MM.1S (cell line): ENCODE results near the gene TMEM45B.

Experiments
- DNase-seq: peaks from one replicate; pipeline ENCODE4 v3.0.0-alpha.2; 2015
- H2AFZ ChIP-seq: fragments of 300-600 bp; sonication (generic); 2 replicates; pipeline ENCODE4 v1.6.0; 2016; ENCODE audit warnings: antibody characterized with exemption, low read length
- H3F3A ChIP-seq: fragments of 300-600 bp; sonication (generic); 2 replicates; pipeline ENCODE4 v1.6.1; 2016; ENCODE audit warnings: mild to moderate bottlenecking, antibody characterized with exemption, low read length, moderate library complexity, mixed read lengths; ENCODE audit not compliant: insufficient read depth
- H3K27ac ChIP-seq: fragments of 300-600 bp; sonication (generic); 2 replicates; pipeline ENCODE4 v1.5.1; 2016; ENCODE audit warnings: mild to moderate bottlenecking, low read length
- H3K27me3 ChIP-seq: fragments of 300-600 bp; sonication (generic); replicated peaks from 2 replicates; pipeline ENCODE4 v1.6.0; 2016; ENCODE audit warnings: low read length; ENCODE audit not compliant: insufficient read depth
- H3K36me3 ChIP-seq: fragments of 300-600 bp; sonication (generic); replicated peaks from 2 replicates; pipeline ENCODE4 v1.6.1; 2016; ENCODE audit warnings: mild to moderate bottlenecking, low read length, mixed read lengths; ENCODE audit not compliant: insufficient read depth
- H3K4me1 ChIP-seq: fragments of 300-600 bp; sonication (generic); 2 replicates; pipeline ENCODE4 v1.6.1; 2016; ENCODE audit warnings: low read length, mixed read lengths
- H3K4me2 ChIP-seq: fragments of 300-600 bp; sonication (generic); 2 replicates; pipeline ENCODE4 v1.6.0; 2016; ENCODE audit warnings: low read depth, low read length
- H3K4me3 ChIP-seq: fragments of 300-600 bp; sonication (generic); 2 replicates; pipeline ENCODE4 v1.5.1; 2016; ENCODE audit warnings: low read length, mixed read lengths
- H3K79me2 ChIP-seq: fragments of 300-600 bp; sonication (generic); 2 replicates; pipeline ENCODE4 v1.6.1; 2016; ENCODE audit warnings: mixed run types, low read length, mixed read lengths
- H3K9ac ChIP-seq: fragments of 300-600 bp; sonication (generic); 2 replicates; pipeline ENCODE4 v1.6.1; 2016; ENCODE audit warnings: low read length, mixed read lengths
- H3K9me2 ChIP-seq: fragments of 300-600 bp; sonication (generic); replicated peaks from 2 replicates; pipeline ENCODE4 v1.6.1; 2016; ENCODE audit warnings: mild to moderate bottlenecking, low read length, mixed read lengths; ENCODE audit not compliant: insufficient read depth
- H3K9me3 ChIP-seq: fragments of 300-600 bp; sonication (generic); replicated peaks from 2 replicates; pipeline ENCODE4 v1.6.1; 2016; ENCODE audit warnings: mild to moderate bottlenecking, low read length, mixed read lengths; ENCODE audit not compliant: insufficient read depth
- H4K20me1 ChIP-seq: fragments of 300-600 bp; sonication (generic); 2 replicates; pipeline ENCODE4 v1.6.1; 2016; ENCODE audit warnings: mild to moderate bottlenecking, low read length, moderate library complexity, mixed read lengths; ENCODE audit not compliant: insufficient read depth
- CTCF ChIP-seq: fragments of 300-600 bp; sonication (generic); IDR thresholded peaks from 2 replicates; pipeline ENCODE4 v1.5.1; 2016; ENCODE audit warnings: antibody characterized with exemption, low read length, mixed read lengths
- EZH2 ChIP-seq: fragments of 300-600 bp; sonication (generic); optimal IDR thresholded peaks from 2 replicates; pipeline ENCODE3; 2017; ENCODE audit warnings: low read depth, mild to moderate bottlenecking, antibody characterized with exemption, low read length, mixed read lengths
- EZH2phosphoT487 ChIP-seq: fragments of 300-600 bp; sonication (generic); IDR thresholded peaks from 2 replicates; pipeline ENCODE4 v1.6.1; 2018; ENCODE audit warnings: antibody characterized with exemption, low read length

The TMEM45B gene

GRCh38 chr11:129836979-129837378 is 21.3 kb downstream of the TMEM45B start:
- Histone ChIP-seq H3K4me2 (no peak overlapping the region), H3K9ac (no peak overlapping the region), H3K27ac (no peak overlapping the region), H3K4me1 (no peaks in the 10 kb centered on the region), H3K79me2 (no peaks in the 10 kb centered on the region), H3K9me2 (no peaks in the 10 kb centered on the region), H3K4me3 (no peak overlapping the region), H3K9me3 (no peaks in the 10 kb centered on the region), H2AFZ (no peak overlapping the region), H4K20me1 (no peaks in the 10 kb centered on the region), H3K36me3 (no peaks in the 10 kb centered on the region), H3F3A (no peaks in the 10 kb centered on the region), H3K27me3 (no peaks in the 10 kb centered on the region)
- no peak for DNase-seq
- TF ChIP-seq EZH2phosphoT487 (no peak), CTCF (no peak), EZH2 (no peak)

GRCh38 chr11:129840236-129840635 is 24.6 kb downstream of the TMEM45B start:
- H3K79me2 ChIP-seq: no peaks in the 10 kb centered on the region
- no peaks in the 10 kb centered on the region for H3K9me2 ChIP-seq
- H2AFZ ChIP-seq: no peak overlapping the region
- H3K4me1 ChIP-seq: no peaks in the 10 kb centered on the region
- no peaks in the 10 kb centered on the region for H3K27me3 ChIP-seq
- H3F3A ChIP-seq: no peaks in the 10 kb centered on the region
- no peak overlapping the region for H3K27ac ChIP-seq
- H4K20me1 ChIP-seq: no peaks in the 10 kb centered on the region
- TF ChIP-seq CTCF (no peak), EZH2phosphoT487 (no peak), EZH2 (no peak)
- no peak overlapping the region for H3K9ac ChIP-seq
- H3K9me3 ChIP-seq: no peaks in the 10 kb centered on the region
- no peak for DNase-seq
- no peak overlapping the region for H3K4me3 ChIP-seq
- H3K4me2 ChIP-seq: no peak overlapping the region
- H3K36me3 ChIP-seq: no peaks in the 10 kb centered on the region

GRCh38 chr11:129842138-129842537 is 26.5 kb downstream of the TMEM45B start:
- Histone ChIP-seq H3K4me2 (no peak overlapping the region), H2AFZ (no peak overlapping the region), H3K36me3 (no peaks in the 10 kb centered on the region), H3K27ac (no peak overlapping the region), H3K79me2 (no peaks in the 10 kb centered on the region), H3K9me2 (no peaks in the 10 kb centered on the region), H3K9ac (no peak overlapping the region), H4K20me1 (no peaks in the 10 kb centered on the region), H3K4me3 (no peak overlapping the region), H3K9me3 (no peaks in the 10 kb centered on the region), H3F3A (peaks cover 4% of the 10 kb centered on the region; the same call in 1 of the 2 replicates), H3K4me1 (peaks cover 6% of the 10 kb centered on the region), H3K27me3 (no peaks in the 10 kb centered on the region)
- no peak for DNase-seq
- TF ChIP-seq EZH2phosphoT487: no peak
- TF ChIP-seq CTCF: no peak
- no peak for TF ChIP-seq EZH2
